Endothelial cell of umbilical vein (primary cell): ENCODE measurements around the gene HS3ST3A1. TPM values are rescaled to one million over a fixed set of nuclear protein-coding genes. Genes with fewer than 3 reads are reported as not detected.

Experiments used
- BruUV-seq: library from RNA; stranded (reverse); fragments of 400-500 nt; replicated peaks from 2 replicates; lab custom pipeline; 2021; lab: Mats Ljungman, UMichigan
- CTCF ChIA-PET: fragments of 300-600, 350-600 bp; sonication (Branson Sonifier 250); formaldehyde crosslinking; loops from one replicate; lab custom pipeline; 2021; ENCODE audit warnings: antibody characterized with exemption, inconsistent platforms; lab: Charles Lee
- POLR2A ChIA-PET: fragments of 300-600, 350-600 bp; sonication (Branson Sonifier 250); formaldehyde crosslinking; loops from one replicate; lab custom pipeline; 2021; ENCODE audit warnings: antibody characterized with exemption, inconsistent platforms; lab: Charles Lee
- DNase-seq: peaks from one replicate; pipeline ENCODE4 v3.0.0-alpha.2; 2011; ENCODE audit warnings: low read depth, low spot score
- FAIRE-seq: peaks from 2 replicates; lab custom pipeline; 2011; peaks lifted over from hg19 to GRCh38; lab: Jason Lieb, UNC
- H2AFZ ChIP-seq: 2 replicates; pipeline ENCODE4 v1.6.0; 2012; ENCODE audit warnings: low read depth, low read length, control low read depth, inconsistent platforms
- H3K27ac ChIP-seq: 2 replicates; pipeline ENCODE4 v1.5.1; 2011; ENCODE audit warnings: low read depth, mild to moderate bottlenecking, control low read depth, low read length, moderate library complexity; ENCODE audit not compliant: insufficient read depth
- H3K27me3 ChIP-seq, 2 experiments: 2 replicates each; pipeline versions ENCODE4 v1.6.0 to v1.6.1; 2011; ENCODE audit warnings: low read length in 2 of 2, mixed read lengths in 1 of 2; ENCODE audit not compliant: control insufficient read depth in 2 of 2, insufficient read depth in 2 of 2
- H3K36me3 ChIP-seq, 2 experiments: 2 replicates in 1 of 2; 3 replicates in 1 of 2; pipeline ENCODE4 v1.5.1; 2011; ENCODE audit warnings: low read length in 2 of 2, mild to moderate bottlenecking in 1 of 2, moderate library complexity in 1 of 2; ENCODE audit not compliant: control insufficient read depth in 2 of 2, insufficient read depth in 2 of 2; ENCODE audit errors: extremely low read depth in 1 of 2
- H3K4me1 ChIP-seq: 3 replicates; pipeline ENCODE4 v1.5.1; 2011; ENCODE audit warnings: mild to moderate bottlenecking, low read length; ENCODE audit not compliant: control insufficient read depth, insufficient read depth; ENCODE audit errors: extremely low read depth
- H3K4me2 ChIP-seq: 2 replicates; pipeline ENCODE4 v1.6.1; 2011; ENCODE audit warnings: low read length, control low read depth, mixed read lengths; ENCODE audit not compliant: insufficient read depth
- H3K4me3 ChIP-seq, 3 experiments: fragments of 200-600 bp in 1 of 3; sonication (generic), shearing (Covaris generic) in 1 of 3; replicated peaks in 1 of 3; 2 replicates each; pipeline ENCODE4 v1.5.1; 2011 to 2016; ENCODE audit warnings: control low read depth in 3 of 3, low read length in 3 of 3, mild to moderate bottlenecking in 2 of 3, inconsistent platforms in 1 of 3, low read depth in 1 of 3, moderate library complexity in 1 of 3; ENCODE audit not compliant: insufficient read depth in 1 of 3
- H3K79me2 ChIP-seq: 2 replicates; pipeline ENCODE4 v1.6.0; 2012; ENCODE audit warnings: low read length, inconsistent platforms; ENCODE audit not compliant: control insufficient read depth, insufficient read depth
- H3K9ac ChIP-seq: replicated peaks from 2 replicates; pipeline ENCODE3; 2011; ENCODE audit warnings: low read length, control low read depth; ENCODE audit not compliant: insufficient read depth; ENCODE audit errors: extremely low read depth
- H3K9me1 ChIP-seq: replicated peaks from 3 replicates; pipeline ENCODE4 v1.6.0; 2011; ENCODE audit warnings: mild to moderate bottlenecking, low read length; ENCODE audit not compliant: control insufficient read depth, insufficient read depth; ENCODE audit errors: extremely low read depth
- H3K9me3 ChIP-seq: replicated peaks from 2 replicates; pipeline ENCODE4 v1.5.1; 2012; ENCODE audit warnings: low read length, inconsistent platforms; ENCODE audit not compliant: control insufficient read depth, insufficient read depth
- H4K20me1 ChIP-seq: replicated peaks from 2 replicates; pipeline ENCODE3; 2011; ENCODE audit warnings: mild to moderate bottlenecking, low read length; ENCODE audit not compliant: control insufficient read depth, insufficient read depth; ENCODE audit errors: extremely low read depth
- EZH2 ChIP-seq: IDR thresholded peaks from 2 replicates; pipeline ENCODE4 v1.6.1; 2012; ENCODE audit warnings: borderline replicate concordance, low read depth, mild to moderate bottlenecking, moderate library complexity, low read length, inconsistent platforms; ENCODE audit not compliant: severe bottlenecking
- FOS ChIP-seq: IDR thresholded peaks from 2 replicates; pipeline ENCODE4 v1.6.1; 2011; ENCODE audit warnings: mild to moderate bottlenecking, low read length, moderate library complexity, borderline replicate concordance; ENCODE audit not compliant: insufficient read depth
- JUN ChIP-seq: IDR thresholded peaks from 2 replicates; pipeline ENCODE4 v1.6.1; 2011; ENCODE audit warnings: borderline replicate concordance, low read depth; ENCODE audit not compliant: insufficient read length, insufficient read depth
- MYC ChIP-seq: IDR thresholded peaks from one replicate; pipeline ENCODE4 v1.6.1; 2011; ENCODE audit warnings: mild to moderate bottlenecking, low read depth, low read length
- POLR2A ChIP-seq: IDR thresholded peaks from 2 replicates; pipeline ENCODE4 v1.6.1; 2012; ENCODE audit warnings: low read depth, mild to moderate bottlenecking, control low read depth, low read length
- POLR2AphosphoS5 ChIP-seq: IDR thresholded peaks from 2 replicates; pipeline ENCODE4 v1.6.1; 2012; ENCODE audit warnings: low read depth, mild to moderate bottlenecking, control low read depth, low read length, moderate library complexity; ENCODE audit not compliant: insufficient read depth
- dilution Hi-C: fragments of 300-500 bp; cut with MboI; formaldehyde crosslinking; loops from one replicate; pipeline ENCODE4 v1.15.0; 2019; ENCODE audit warnings: low sequenced_read_pairs; ENCODE audit not compliant: extremely low pct_ligation_motif_present
- intact Hi-C: fragments of 100-400 bp; cut with micrococcal nuclease; formaldehyde crosslinking; loops from one replicate; pipeline ENCODE4 v1.10.0; 2022
- polyA plus RNA-seq, 4 experiments: library from polyadenylated mRNA; depleted of rRNA in 3 of 4; stranded (reverse) in 3 of 4; unstranded in 1 of 4; fragments of >200 nt; gene quantifications; 2 replicates each; pipeline versions ENCODE4 v1.2.1 to v1.2.3, GENCODE V29; 2011 to 2012; ENCODE audit warnings: missing spikeins in 1 of 4
- total RNA-seq: library from RNA; stranded (reverse); gene quantifications from 2 replicates; pipeline ENCODE4 v1.2.3, GENCODE V29; 2021
- TF ChIP-seq, protein P1 (sequence below), 2 donors: IDR thresholded peaks; 1 replicate in 1 of 2; 2 replicates in 1 of 2; pipeline ENCODE4 v1.5.1; 2011; ENCODE audit warnings: low read length in 2 of 2, mild to moderate bottlenecking in 2 of 2, moderate library complexity in 2 of 2, control low read depth in 1 of 2, inconsistent platforms in 1 of 2, low read depth in 1 of 2; ENCODE audit not compliant: insufficient read depth in 1 of 2; ENCODE audit errors: extremely low read depth in 1 of 2
- TF ChIP-seq, protein P2 (sequence below): IDR thresholded peaks from 2 replicates; pipeline ENCODE4 v1.6.1; 2011; ENCODE audit not compliant: insufficient read depth, insufficient read length

HS3ST3A1 gene
- total and polyA plus RNA-seq, 2 donors (not counting 3 experiments of a cell fraction or from before 2014, with no cell fraction given), result not detected

DNA sequence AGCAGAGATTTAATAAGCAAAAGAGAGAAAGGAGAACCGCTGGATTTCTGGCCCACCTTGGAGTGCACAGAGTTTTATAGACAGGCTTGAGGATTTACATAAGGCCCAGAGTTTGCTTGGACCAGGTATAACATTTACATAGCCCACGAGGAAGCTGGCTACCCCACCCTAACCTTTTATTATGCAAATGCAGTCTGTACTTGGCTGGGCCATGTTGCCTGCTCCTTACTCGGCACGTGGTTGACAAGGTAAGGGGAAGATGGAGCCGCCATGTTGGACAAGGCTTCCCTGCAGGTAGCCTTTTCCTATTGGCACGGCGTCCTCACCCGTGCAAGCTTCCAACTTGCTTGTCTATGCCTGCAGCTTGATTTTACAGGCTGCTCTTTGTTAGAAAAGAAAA, 35.2 kb upstream of the HS3ST3A1 start:
- no peak overlapping the region for H2AFZ ChIP-seq
- H3K36me3 ChIP-seq, result no peaks in the 10 kb centered on the region
- intact Hi-C loops, result no loop called here
- H3K79me2 ChIP-seq, result no peaks in the 10 kb centered on the region
- H3K4me3 ChIP-seq, result no peak overlapping the region
- DNase-seq (no peak), FAIRE-seq (no peak)
- H4K20me1 ChIP-seq, result no peaks in the 10 kb centered on the region
- TF ChIP-seq POLR2A (no peak), JUN (no peak), EZH2 (no peak), MYC (no peak)
- TF ChIP-seq, protein P1, sequence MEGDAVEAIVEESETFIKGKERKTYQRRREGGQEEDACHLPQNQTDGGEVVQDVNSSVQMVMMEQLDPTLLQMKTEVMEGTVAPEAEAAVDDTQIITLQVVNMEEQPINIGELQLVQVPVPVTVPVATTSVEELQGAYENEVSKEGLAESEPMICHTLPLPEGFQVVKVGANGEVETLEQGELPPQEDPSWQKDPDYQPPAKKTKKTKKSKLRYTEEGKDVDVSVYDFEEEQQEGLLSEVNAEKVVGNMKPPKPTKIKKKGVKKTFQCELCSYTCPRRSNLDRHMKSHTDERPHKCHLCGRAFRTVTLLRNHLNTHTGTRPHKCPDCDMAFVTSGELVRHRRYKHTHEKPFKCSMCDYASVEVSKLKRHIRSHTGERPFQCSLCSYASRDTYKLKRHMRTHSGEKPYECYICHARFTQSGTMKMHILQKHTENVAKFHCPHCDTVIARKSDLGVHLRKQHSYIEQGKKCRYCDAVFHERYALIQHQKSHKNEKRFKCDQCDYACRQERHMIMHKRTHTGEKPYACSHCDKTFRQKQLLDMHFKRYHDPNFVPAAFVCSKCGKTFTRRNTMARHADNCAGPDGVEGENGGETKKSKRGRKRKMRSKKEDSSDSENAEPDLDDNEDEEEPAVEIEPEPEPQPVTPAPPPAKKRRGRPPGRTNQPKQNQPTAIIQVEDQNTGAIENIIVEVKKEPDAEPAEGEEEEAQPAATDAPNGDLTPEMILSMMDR (IDR thresholded peaks at IDR 0.05; ENCODE audit: extremely low read depth in 1 of 2, insufficient read depth in 1 of 2, low read depth in 1 of 2, low read length in 2 of 2), result no peak
- no peaks in the 10 kb centered on the region for H3K9me1 ChIP-seq
- ChIA-PET POLR2A (no interaction called here), CTCF (no interaction called here)
- no peaks in the 10 kb centered on the region for H3K4me1 ChIP-seq
- H3K27me3 ChIP-seq, result no peaks in the 10 kb centered on the region
- H3K27ac ChIP-seq, result no peak overlapping the region
- no peak overlapping the region for H3K9ac ChIP-seq
- dilution Hi-C loops, result no loop called here
- no peaks in the 10 kb centered on the region for H3K9me3 ChIP-seq
- no TSS peak for BruUV-seq
- H3K4me2 ChIP-seq, result no peak overlapping the region

DNA sequence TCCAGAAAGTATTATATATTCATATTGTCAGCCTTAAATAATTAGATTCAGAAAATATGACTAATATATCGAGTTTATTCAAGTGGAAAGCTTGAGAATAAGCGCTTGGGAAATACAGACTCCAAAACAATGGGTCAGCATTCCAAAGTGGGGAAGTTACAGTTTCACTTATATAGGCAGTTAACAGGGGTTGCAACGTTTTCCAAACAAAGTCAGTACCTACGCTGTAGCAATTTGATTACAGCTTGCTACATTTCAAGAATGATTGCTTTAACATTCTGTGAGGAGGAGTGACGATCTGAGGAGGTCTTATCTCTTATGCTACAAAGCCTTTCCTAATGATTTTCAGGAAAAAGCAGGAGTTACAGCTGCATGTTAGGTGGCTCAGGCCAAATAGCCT, 34.2 kb upstream of the HS3ST3A1 start:
- H3K36me3 ChIP-seq, result no peaks in the 10 kb centered on the region
- ChIA-PET POLR2A (no interaction called here), CTCF (no interaction called here)
- H3K4me1 ChIP-seq, result no peaks in the 10 kb centered on the region
- FAIRE-seq, result no peak
- no peak overlapping the region for H3K27ac ChIP-seq
- H3K4me3 ChIP-seq, result no peak overlapping the region
- no peak overlapping the region for H3K4me2 ChIP-seq
- no peaks in the 10 kb centered on the region for H3K9me1 ChIP-seq
- TF ChIP-seq POLR2AphosphoS5, result no peak
- no peak for TF ChIP-seq POLR2A
- TF ChIP-seq JUN, result no peak
- TF ChIP-seq, protein P1 (IDR thresholded peaks at IDR 0.05; ENCODE audit: extremely low read depth in 1 of 2, insufficient read depth in 1 of 2, low read depth in 1 of 2, low read length in 2 of 2), result no peak
- TF ChIP-seq, protein P2, sequence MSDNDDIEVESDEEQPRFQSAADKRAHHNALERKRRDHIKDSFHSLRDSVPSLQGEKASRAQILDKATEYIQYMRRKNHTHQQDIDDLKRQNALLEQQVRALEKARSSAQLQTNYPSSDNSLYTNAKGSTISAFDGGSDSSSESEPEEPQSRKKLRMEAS, result no peak
- TF ChIP-seq FOS, result no peak
- TF ChIP-seq MYC, result no peak
- no peak for TF ChIP-seq EZH2
- H3K27me3 ChIP-seq, result no peaks in the 10 kb centered on the region
- no peaks in the 10 kb centered on the region for H4K20me1 ChIP-seq
- H2AFZ ChIP-seq, result no peak overlapping the region
- dilution Hi-C loops, result no loop called here
- no peaks in the 10 kb centered on the region for H3K9me3 ChIP-seq
- intact Hi-C loops, result no loop called here
- no peak overlapping the region for H3K9ac ChIP-seq
- no peaks in the 10 kb centered on the region for H3K79me2 ChIP-seq
- no TSS peak for BruUV-seq
- no peak for DNase-seq
